Fibroblast of lung (primary cell): Measurements from ENCODE around the gene LRRC8D. TPM values are rescaled to one million over a fixed set of nuclear protein-coding genes. Genes with fewer than 3 reads are reported as not detected.

Source experiments
- DNase-seq, 2 donors: peaks; one replicate each; pipeline versions ENCODE4 v3.0.0 to v3.0.0-alpha.2; 2010; ENCODE audit warnings: low read depth in 2 of 2
- H2AFZ ChIP-seq: 2 replicates; pipeline ENCODE4 v1.5.1; 2012; ENCODE audit warnings: low read length, control low read depth, inconsistent platforms
- H3K27ac ChIP-seq: 2 replicates; pipeline ENCODE4 v1.5.1; 2011; ENCODE audit warnings: low read length, control low read depth; ENCODE audit not compliant: insufficient read depth
- H3K27me3 ChIP-seq: 2 replicates; pipeline ENCODE4 v1.5.1; 2011; ENCODE audit warnings: mild to moderate bottlenecking, low read length; ENCODE audit not compliant: control insufficient read depth, insufficient read depth
- H3K36me3 ChIP-seq: 2 replicates; pipeline ENCODE4 v1.5.1; 2011; ENCODE audit warnings: low read length; ENCODE audit not compliant: control insufficient read depth, insufficient read depth
- H3K4me1 ChIP-seq: 2 replicates; pipeline ENCODE4 v1.5.1; 2011; ENCODE audit warnings: low read length; ENCODE audit not compliant: control insufficient read depth, insufficient read depth; ENCODE audit errors: extremely low read depth
- H3K4me2 ChIP-seq: 2 replicates; pipeline ENCODE4 v1.5.1; 2011; ENCODE audit warnings: low read length, control low read depth; ENCODE audit not compliant: insufficient read depth; ENCODE audit errors: extremely low read depth
- H3K4me3 ChIP-seq, 4 experiments: fragments of 200-600 bp in 1 of 4; sonication (generic) in 1 of 4; replicated peaks in 1 of 4; 2 replicates each; pipeline ENCODE4 v1.5.1; 2011 to 2016; ENCODE audit warnings: low read length in 4 of 4, low read depth in 3 of 4, mild to moderate bottlenecking in 3 of 4, control low read depth in 2 of 4, inconsistent platforms in 1 of 4, mixed read lengths in 1 of 4; ENCODE audit not compliant: insufficient read depth in 1 of 4; ENCODE audit errors: control extremely low read depth in 1 of 4
- H3K79me2 ChIP-seq: 2 replicates; pipeline ENCODE4 v1.5.1; 2012; ENCODE audit warnings: mild to moderate bottlenecking, low read length, inconsistent platforms; ENCODE audit not compliant: control insufficient read depth, insufficient read depth
- H3K9ac ChIP-seq: 2 replicates; pipeline ENCODE4 v1.5.1; 2011; ENCODE audit warnings: mild to moderate bottlenecking, low read length, control low read depth; ENCODE audit not compliant: insufficient read depth
- H3K9me3 ChIP-seq: 2 replicates; pipeline ENCODE4 v1.5.1; 2012; ENCODE audit warnings: low read depth, low read length; ENCODE audit not compliant: control insufficient read depth, insufficient read depth
- H4K20me1 ChIP-seq: 2 replicates; pipeline ENCODE4 v1.5.1; 2011; ENCODE audit warnings: low read length; ENCODE audit not compliant: control insufficient read depth, insufficient read depth; ENCODE audit errors: extremely low read depth
- EZH2 ChIP-seq: IDR thresholded peaks from 2 replicates; pipeline ENCODE4 v1.5.1; 2012; ENCODE audit warnings: low read length, control low read depth, mild to moderate bottlenecking; ENCODE audit errors: missing control alignments
- polyA plus RNA-seq, 2 donors: library from polyadenylated mRNA; depleted of rRNA in 1 of 2; stranded (reverse) in 1 of 2; unstranded in 1 of 2; fragments of >200 nt; gene quantifications; 2 replicates each; pipeline ENCODE4 v1.2.1, GENCODE V29; 2011 to 2012; ENCODE audit warnings: missing spikeins in 1 of 2
- total RNA-seq: library from RNA; depleted of rRNA; stranded (reverse); fragments of >200 nt; gene quantifications from 2 replicates; pipeline ENCODE4 v1.2.1, GENCODE V29; 2014
- TF ChIP-seq, protein P1 (sequence below), 2 donors: IDR thresholded peaks in 1 of 2; conservative IDR thresholded peaks in 1 of 2; 1 replicate in 1 of 2; 2 replicates in 1 of 2; pipeline ENCODE4 v1.5.1; 2011 to 2012; ENCODE audit warnings: low read length in 2 of 2, control low read depth in 1 of 2, inconsistent platforms in 1 of 2, low read depth in 1 of 2, mild to moderate bottlenecking in 1 of 2

Gene LRRC8D
- total and polyA plus RNA-seq, 2 donors (not counting 1 experiment from before 2014, with no cell fraction given), result 41.0 to 58.1 TPM

DNA sequence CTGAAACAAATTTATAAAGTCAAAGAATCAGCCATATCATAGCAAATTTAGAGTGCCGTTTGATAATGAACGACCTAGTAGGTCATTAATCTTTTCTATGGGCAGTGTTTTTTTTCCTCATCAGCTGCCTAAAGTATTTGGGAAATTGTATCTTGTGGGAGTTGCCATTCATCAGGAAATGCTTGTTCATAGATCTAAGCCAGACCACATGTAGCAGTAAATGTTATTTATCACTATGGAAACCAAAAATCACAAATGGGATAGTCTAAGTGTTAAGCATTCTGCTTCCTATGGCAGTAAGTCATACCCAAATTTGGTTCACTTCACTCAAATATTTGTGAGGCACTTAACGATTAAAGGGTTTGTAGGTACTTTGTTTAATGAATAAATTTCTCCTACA lies 52.9 kb downstream of the LRRC8D start:
- Histone ChIP-seq H3K27me3 (no peaks in the 10 kb centered on the region), H3K4me1 (no peaks in the 10 kb centered on the region), H3K4me3 (no peak overlapping the region), H3K79me2 (no peaks in the 10 kb centered on the region), H3K9me3 (no peaks in the 10 kb centered on the region), H3K36me3 (no peaks in the 10 kb centered on the region), H3K9ac (no peak overlapping the region), H3K4me2 (no peak overlapping the region), H2AFZ (no peak overlapping the region), H3K27ac (no peak overlapping the region), H4K20me1 (no peaks in the 10 kb centered on the region)
- no peak for TF ChIP-seq EZH2
- TF ChIP-seq, protein P1, sequence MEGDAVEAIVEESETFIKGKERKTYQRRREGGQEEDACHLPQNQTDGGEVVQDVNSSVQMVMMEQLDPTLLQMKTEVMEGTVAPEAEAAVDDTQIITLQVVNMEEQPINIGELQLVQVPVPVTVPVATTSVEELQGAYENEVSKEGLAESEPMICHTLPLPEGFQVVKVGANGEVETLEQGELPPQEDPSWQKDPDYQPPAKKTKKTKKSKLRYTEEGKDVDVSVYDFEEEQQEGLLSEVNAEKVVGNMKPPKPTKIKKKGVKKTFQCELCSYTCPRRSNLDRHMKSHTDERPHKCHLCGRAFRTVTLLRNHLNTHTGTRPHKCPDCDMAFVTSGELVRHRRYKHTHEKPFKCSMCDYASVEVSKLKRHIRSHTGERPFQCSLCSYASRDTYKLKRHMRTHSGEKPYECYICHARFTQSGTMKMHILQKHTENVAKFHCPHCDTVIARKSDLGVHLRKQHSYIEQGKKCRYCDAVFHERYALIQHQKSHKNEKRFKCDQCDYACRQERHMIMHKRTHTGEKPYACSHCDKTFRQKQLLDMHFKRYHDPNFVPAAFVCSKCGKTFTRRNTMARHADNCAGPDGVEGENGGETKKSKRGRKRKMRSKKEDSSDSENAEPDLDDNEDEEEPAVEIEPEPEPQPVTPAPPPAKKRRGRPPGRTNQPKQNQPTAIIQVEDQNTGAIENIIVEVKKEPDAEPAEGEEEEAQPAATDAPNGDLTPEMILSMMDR (conservative IDR thresholded peaks at IDR 0.05 in 1 of 2, IDR thresholded peaks at IDR 0.05 in 1 of 2; ENCODE audit: low read depth in 1 of 2, low read length in 2 of 2), result no peak
- peak; percentile 58 to 89 for DNase-seq

DNA sequence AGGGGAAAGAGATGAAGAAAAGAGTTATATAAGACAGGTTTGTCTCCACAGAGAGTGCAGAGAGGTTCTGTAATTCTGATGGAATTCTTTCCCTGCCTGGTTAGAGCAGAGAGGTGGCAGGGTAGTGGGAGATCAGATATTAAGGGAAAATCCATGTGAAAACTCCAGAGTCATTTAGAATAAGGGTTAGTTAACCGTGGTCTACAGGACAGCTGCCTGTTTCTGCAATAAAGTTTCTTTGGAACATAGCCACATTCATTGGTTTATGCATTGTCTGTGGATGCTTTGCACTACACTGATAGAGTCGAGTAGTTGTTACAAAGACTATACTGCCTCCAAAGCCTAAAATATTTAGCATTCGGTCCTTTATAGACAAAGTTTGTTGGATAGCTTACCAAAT lies 55.6 kb downstream of the LRRC8D start:
- no peak overlapping the region for H3K4me2 ChIP-seq
- H3K4me3 ChIP-seq, result no peak overlapping the region
- H3K27me3 ChIP-seq, result no peaks in the 10 kb centered on the region
- no peaks in the 10 kb centered on the region for H3K79me2 ChIP-seq
- TF ChIP-seq, protein P1 (conservative IDR thresholded peaks at IDR 0.05 in 1 of 2, IDR thresholded peaks at IDR 0.05 in 1 of 2; ENCODE audit: low read depth in 1 of 2, low read length in 2 of 2), result no peak
- TF ChIP-seq EZH2, result no peak
- H3K9ac ChIP-seq, result no peak overlapping the region
- no peaks in the 10 kb centered on the region for H3K9me3 ChIP-seq
- no peaks in the 10 kb centered on the region for H4K20me1 ChIP-seq
- no peaks in the 10 kb centered on the region for H3K4me1 ChIP-seq
- no peak overlapping the region for H2AFZ ChIP-seq
- no peak for DNase-seq
- no peak overlapping the region for H3K27ac ChIP-seq
- H3K36me3 ChIP-seq, result no peaks in the 10 kb centered on the region

DNA sequence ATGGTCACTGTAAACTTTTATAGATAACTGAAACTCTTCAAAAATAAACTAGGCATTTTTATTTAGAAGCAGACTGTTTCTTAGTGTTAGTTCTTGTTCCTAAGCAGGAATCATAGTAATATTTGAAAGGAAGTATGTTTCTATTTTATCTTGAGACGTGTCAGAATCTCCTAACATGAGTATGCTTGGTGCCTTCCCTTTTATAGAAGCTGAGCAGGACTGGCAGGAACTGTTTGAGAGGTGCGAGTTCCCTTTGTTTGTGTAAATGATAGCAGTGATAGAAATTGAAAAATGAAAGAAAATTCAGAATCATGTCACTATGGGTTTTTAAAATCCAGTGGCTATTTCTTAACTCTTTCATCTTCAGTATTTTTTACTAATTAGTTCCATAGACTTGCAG lies 56.9 kb downstream of the LRRC8D start:
- Histone ChIP-seq H3K27me3 (no peaks in the 10 kb centered on the region), H2AFZ (no peak overlapping the region), H3K27ac (no peak overlapping the region), H3K79me2 (no peaks in the 10 kb centered on the region), H3K9ac (no peak overlapping the region), H3K4me3 (no peak overlapping the region), H3K4me1 (no peaks in the 10 kb centered on the region), H3K9me3 (no peaks in the 10 kb centered on the region), H3K4me2 (no peak overlapping the region), H3K36me3 (peaks cover 2% of the 10 kb centered on the region), H4K20me1 (no peaks in the 10 kb centered on the region)
- no peak for DNase-seq
- TF ChIP-seq, protein P1 (conservative IDR thresholded peaks at IDR 0.05 in 1 of 2, IDR thresholded peaks at IDR 0.05 in 1 of 2; ENCODE audit: low read depth in 1 of 2, low read length in 2 of 2), result no peak
- no peak for TF ChIP-seq EZH2
